H1 (cell line): ENCODE data around the gene TEKT4. TPM values are rescaled to one million over a fixed set of nuclear protein-coding genes. Genes with fewer than 3 reads are reported as not detected.

Experiments
- CTCF ChIA-PET: fragments of 300-600 bp; sonication (Branson Sonifier 250); formaldehyde crosslinking; loops from one replicate; lab custom pipeline; 2021; ENCODE audit not compliant: partially characterized antibody; lab: Charles Lee
- POLR2A ChIA-PET: fragments of 300-600 bp; sonication (Branson Sonifier 250); formaldehyde crosslinking; loops from one replicate; lab custom pipeline; 2021; ENCODE audit warnings: inconsistent platforms; ENCODE audit not compliant: partially characterized antibody; lab: Charles Lee
- DNase-seq, 2 experiments: peaks; one replicate each; pipeline versions ENCODE4 v3.0.0 to v3.0.0-alpha.2; 2010 to 2022; ENCODE audit warnings: low spot score in 2 of 2, low read depth in 1 of 2, mixed read lengths in 1 of 2
- FAIRE-seq: peaks from 2 replicates; lab custom pipeline; 2011; peaks lifted over from hg19 to GRCh38; lab: Jason Lieb, UNC
- H2AFZ ChIP-seq: 2 replicates; pipeline ENCODE4 v1.8.1; 2012; ENCODE audit warnings: low read length, inconsistent platforms
- H2AK5ac ChIP-seq: 2 replicates; pipeline ENCODE4 v1.6.1; 2013; ENCODE audit warnings: low read depth, low read length
- H2BK120ac ChIP-seq: replicated peaks from 2 replicates; pipeline ENCODE3; 2013; ENCODE audit warnings: low read depth, low read length, inconsistent platforms
- H2BK12ac ChIP-seq: 2 replicates; pipeline ENCODE4 v1.6.1; 2013; ENCODE audit warnings: low read depth, low read length
- H2BK15ac ChIP-seq: 2 replicates; pipeline ENCODE4 v1.6.1; 2013; ENCODE audit warnings: low read length
- H2BK20ac ChIP-seq: 2 replicates; pipeline ENCODE4 v1.6.1; 2013; ENCODE audit warnings: low read length
- H2BK5ac ChIP-seq: 2 replicates; pipeline ENCODE4 v1.6.1; 2013; ENCODE audit warnings: low read depth, low read length
- H3K14ac ChIP-seq: 2 replicates; pipeline ENCODE4 v1.6.1; 2013; ENCODE audit warnings: inconsistent platforms; ENCODE audit not compliant: insufficient read length
- H3K18ac ChIP-seq: 2 replicates; pipeline ENCODE4 v1.6.1; 2013; ENCODE audit warnings: low read length; ENCODE audit errors: extremely low read depth
- H3K23ac ChIP-seq: 2 replicates; pipeline ENCODE4 v1.6.1; 2013; ENCODE audit warnings: inconsistent platforms; ENCODE audit not compliant: insufficient read length
- H3K23me2 ChIP-seq: 2 replicates; pipeline ENCODE4 v1.6.1; 2013; ENCODE audit warnings: low read depth, low read length
- H3K27ac ChIP-seq: 2 replicates; pipeline ENCODE4 v1.6.1; 2011; ENCODE audit warnings: low read depth, low read length, inconsistent platforms
- H3K27me3 ChIP-seq, 4 experiments: replicated peaks in 1 of 4; 1 replicate in 1 of 4; 2 replicates in 3 of 4; pipeline versions ENCODE4 v1.6.1 to v1.8.1; 2011 to 2013; ENCODE audit warnings: low read length in 3 of 4, mild to moderate bottlenecking in 3 of 4, inconsistent platforms in 2 of 4, mixed read lengths in 2 of 4, moderate library complexity in 1 of 4; ENCODE audit not compliant: control insufficient read depth in 3 of 4, insufficient read depth in 3 of 4; ENCODE audit errors: extremely low read depth in 1 of 4
- H3K36me3 ChIP-seq, 4 experiments: 2 replicates each; pipeline versions ENCODE4 v1.6.1 to v1.8.1; 2011 to 2013; ENCODE audit warnings: mild to moderate bottlenecking in 4 of 4, low read length in 3 of 4, moderate library complexity in 2 of 4, control low read depth in 1 of 4, inconsistent platforms in 1 of 4; ENCODE audit not compliant: insufficient read depth in 4 of 4, control insufficient read depth in 2 of 4
- H3K4ac ChIP-seq: replicated peaks from 2 replicates; pipeline ENCODE3; 2013; ENCODE audit warnings: low read length, low read depth, mixed read lengths, inconsistent platforms; ENCODE audit not compliant: insufficient read length
- H3K4me1 ChIP-seq, 4 experiments: replicated peaks in 1 of 4; 1 replicate in 1 of 4; 2 replicates in 3 of 4; pipeline versions ENCODE4 v1.6.1 to v1.8.1; 2011 to 2013; ENCODE audit warnings: low read length in 3 of 4, inconsistent platforms in 2 of 4, mixed read lengths in 1 of 4; ENCODE audit not compliant: insufficient read depth in 4 of 4, control insufficient read depth in 3 of 4
- H3K4me2 ChIP-seq, 2 experiments: 2 replicates each; pipeline versions ENCODE4 v1.6.1 to v1.8.1; 2011 to 2013; ENCODE audit warnings: low read depth in 2 of 2, low read length in 2 of 2, control low read depth in 1 of 2, inconsistent platforms in 1 of 2, mild to moderate bottlenecking in 1 of 2; ENCODE audit not compliant: insufficient read depth in 1 of 2
- H3K4me3 ChIP-seq, 4 experiments: fragments of 200-600, 300-600 bp in 1 of 4; sonication (generic), shearing (Covaris generic), sonication (Bioruptor Twin) in 1 of 4; 2 replicates each; pipeline versions ENCODE4 v1.5.1 to v1.8.1; 2011 to 2016; ENCODE audit warnings: low read length in 4 of 4, low read depth in 3 of 4, control low read depth in 2 of 4, inconsistent platforms in 2 of 4, mild to moderate bottlenecking in 2 of 4, mixed read lengths in 1 of 4, moderate library complexity in 1 of 4; ENCODE audit not compliant: insufficient read depth in 2 of 4; ENCODE audit errors: extremely low read depth in 1 of 4
- H3K56ac ChIP-seq: replicated peaks from 2 replicates; pipeline ENCODE3; 2013; ENCODE audit warnings: low read depth, mild to moderate bottlenecking, mixed read lengths, low read length, inconsistent platforms; ENCODE audit not compliant: insufficient read length
- H3K79me1 ChIP-seq: 2 replicates; pipeline ENCODE4 v1.6.1; 2013; ENCODE audit warnings: low read depth, low read length, control low read depth
- H3K79me2 ChIP-seq, 2 experiments: 2 replicates each; pipeline versions ENCODE4 v1.6.1 to v1.8.1; 2012 to 2013; ENCODE audit warnings: low read length in 2 of 2, mild to moderate bottlenecking in 2 of 2, inconsistent platforms in 1 of 2; ENCODE audit not compliant: insufficient read depth in 2 of 2, control insufficient read depth in 1 of 2
- H3K9ac ChIP-seq, 4 experiments: replicated peaks in 1 of 4; 1 replicate in 1 of 4; 2 replicates in 3 of 4; pipeline versions ENCODE4 v1.6.1 to v1.8.1; 2011 to 2013; ENCODE audit warnings: low read depth in 3 of 4, low read length in 3 of 4, control low read depth in 2 of 4, mild to moderate bottlenecking in 2 of 4, moderate library complexity in 2 of 4, inconsistent platforms in 1 of 4; ENCODE audit errors: extremely low read depth in 1 of 4
- H3K9me3 ChIP-seq, 2 experiments: 2 replicates each; pipeline versions ENCODE4 v1.6.1 to v1.8.1; 2012 to 2013; ENCODE audit warnings: mild to moderate bottlenecking in 2 of 2, moderate library complexity in 2 of 2, control low read depth in 1 of 2, inconsistent platforms in 1 of 2, low read depth in 1 of 2, low read length in 1 of 2, mixed read lengths in 1 of 2; ENCODE audit not compliant: insufficient read depth in 2 of 2
- H4K20me1 ChIP-seq, 2 experiments: replicated peaks in 1 of 2; 2 replicates each; pipeline versions ENCODE3 to v1.8.1; 2011 to 2013; ENCODE audit warnings: inconsistent platforms in 2 of 2, low read length in 2 of 2, mild to moderate bottlenecking in 1 of 2; ENCODE audit not compliant: insufficient read depth in 2 of 2, control insufficient read depth in 1 of 2
- H4K5ac ChIP-seq: 2 replicates; pipeline ENCODE4 v1.6.1; 2013; ENCODE audit warnings: low read length, low read depth, mixed read lengths, inconsistent platforms; ENCODE audit not compliant: insufficient read length
- H4K8ac ChIP-seq: 2 replicates; pipeline ENCODE4 v1.8.0; 2013; ENCODE audit warnings: mild to moderate bottlenecking, moderate library complexity, low read length, inconsistent platforms; ENCODE audit not compliant: insufficient read depth; ENCODE audit errors: extremely low read depth
- H4K91ac ChIP-seq: replicated peaks from 2 replicates; pipeline ENCODE3; 2013; ENCODE audit warnings: low read length, mixed read lengths, inconsistent platforms; ENCODE audit not compliant: insufficient read length
- BRCA1 ChIP-seq: IDR thresholded peaks from 2 replicates; pipeline ENCODE4 v1.6.1; 2012; ENCODE audit warnings: low read depth, low read length, improper control_type of control experiment
- GABPA ChIP-seq: IDR thresholded peaks from 2 replicates; pipeline ENCODE4 v1.6.1; 2011; ENCODE audit warnings: mild to moderate bottlenecking, low read length, moderate library complexity, borderline replicate concordance; ENCODE audit not compliant: insufficient read depth
- RNF2 ChIP-seq: fragments of 200-900, 300-1000 bp; sonication (generic); IDR thresholded peaks from 2 replicates; pipeline ENCODE4 v1.7.1; 2016; ENCODE audit warnings: borderline replicate concordance, low read depth, mild to moderate bottlenecking, antibody characterized with exemption, low read length; ENCODE audit not compliant: poor library complexity, severe bottlenecking; ENCODE audit errors: missing control alignments
- YY1 ChIP-seq: IDR thresholded peaks from 2 replicates; pipeline ENCODE4 v1.6.1; 2011; ENCODE audit warnings: low read depth, mild to moderate bottlenecking, low read length
- WGBS, 2 experiments: shearing (Covaris generic) in 1 of 2; methylation state at CpG; one replicate each; pipeline versions ENCODE4 v1.1.6 to v1.1.7; 2013 to 2015; ENCODE audit warnings: low lambda C conversion rate in 2 of 2, mixed read lengths in 2 of 2, inconsistent platforms in 1 of 2, low coverage in 1 of 2, missing lambda C conversion rate in 1 of 2; ENCODE audit not compliant: insufficient replicate concordance in 2 of 2, insufficient coverage in 1 of 2, insufficient read length in 1 of 2; ENCODE audit errors: extremely low coverage in 1 of 2, missing lambda C conversion rate in 1 of 2; 5-methylcytosine and 5-hydroxymethylcytosine counted together
- polyA plus RNA-seq, 7 experiments: library from polyadenylated mRNA; depleted of rRNA in 3 of 7; stranded (reverse) in 5 of 7; unstranded in 2 of 7; fragments of >200 nt in 5 of 7; fragments of 200-250 nt in 2 of 7; gene quantifications; 1 replicate in 5 of 7; 2 replicates in 1 of 7; 4 replicates in 1 of 7; pipeline versions ENCODE4 v1.2.1 to v1.2.3, GENCODE V29; 2011 to 2013; ENCODE audit warnings: missing spikeins in 2 of 7, mixed read lengths in 2 of 7
- total RNA-seq: library from RNA; stranded (reverse); fragmentation: NEBNext Ultra II Directional; extraction: Animal tissue kit (Norgen Biotek cat#: 25700); gene quantifications from 2 replicates; pipeline ENCODE4 v1.2.1, GENCODE V29; 2021

The TEKT4 gene
- total and polyA plus RNA-seq, 2 of the 8 experiments (the other 6 are each of a cell fraction or from before 2014, with no cell fraction given), result not detected

DNA sequence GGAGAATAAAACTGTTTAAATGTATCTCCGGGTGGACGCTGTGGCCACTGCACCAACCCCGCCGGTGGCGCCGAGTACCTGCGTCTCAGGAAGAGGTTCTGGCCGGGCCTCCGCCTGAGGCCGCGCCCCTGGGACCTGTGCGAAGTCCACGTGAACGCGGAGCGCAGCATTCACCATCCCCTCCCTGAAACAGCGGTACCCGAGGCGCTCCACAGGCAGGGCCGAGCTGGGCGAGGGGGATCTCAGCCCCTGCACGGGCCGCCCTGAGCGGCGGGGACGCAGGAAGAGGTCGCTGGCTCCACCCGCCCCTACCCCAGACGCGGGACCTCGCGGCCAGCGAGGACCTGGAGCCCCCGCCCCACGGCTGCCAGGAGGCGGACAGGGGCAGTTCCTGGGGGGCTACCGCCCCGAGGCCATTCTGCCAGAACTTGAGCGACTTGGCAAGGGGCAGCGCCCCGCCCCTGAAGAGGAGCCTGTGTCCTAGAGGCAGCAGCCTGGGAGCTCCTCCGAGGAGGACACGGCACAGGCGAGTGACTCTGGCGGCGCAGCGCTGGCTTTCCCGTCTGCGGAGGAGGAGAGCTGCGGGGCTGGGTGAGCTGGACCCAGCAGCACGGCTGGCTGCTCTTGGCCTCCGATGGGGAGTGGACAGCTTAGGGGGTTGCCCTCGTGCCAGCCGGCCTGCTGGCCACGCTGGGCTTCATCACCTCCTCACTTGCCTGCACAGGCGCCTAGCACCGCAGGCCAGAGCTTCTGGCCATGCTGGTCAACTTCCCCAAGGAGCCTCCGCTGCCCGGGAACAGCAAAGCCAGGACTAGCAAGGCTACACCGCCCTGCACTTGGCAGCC lies 9.7 kb upstream of the TEKT4 start:
- TF ChIP-seq BRCA1 (no peak), RNF2 (no peak), YY1 (no peak), GABPA (no peak)
- H3K23ac ChIP-seq, result no peak overlapping the region
- H2BK20ac ChIP-seq, result no peak overlapping the region
- no peak overlapping the region for H3K27ac ChIP-seq
- no peak overlapping the region for H2BK12ac ChIP-seq
- H4K5ac ChIP-seq, result no peak overlapping the region
- H3K27me3 ChIP-seq, result peaks cover 0 to 2% (median 0%) of the 10 kb centered on the region in 4 experiments; a peak in 1 of 7 replicates
- WGBS, 2 experiments, result 93% methylated on average over 24 of the region's 60 CpGs; no CpG with 5 or more reads in 1 of the 2 experiments
- no peak overlapping the region; the same call in 1 of the 2 replicates for H4K8ac ChIP-seq
- no peak overlapping the region for H3K18ac ChIP-seq
- no peaks in the 10 kb centered on the region for H3K79me1 ChIP-seq
- CTCF ChIA-PET, result no interaction called here
- H3K9ac ChIP-seq, result no peak overlapping the region
- H3K4me2 ChIP-seq, result no peak overlapping the region
- H2BK5ac ChIP-seq, result no peak overlapping the region
- H3K36me3 ChIP-seq, result peaks cover 0 to 8% (median 0%) of the 10 kb centered on the region in 4 experiments; a peak in 1 of 8 replicates
- DNase-seq, result peak in 1 of 2 experiments; percentile 73
- H3K9me3 ChIP-seq, result peaks cover 26 to 57% of the 10 kb centered on the region in 2 experiments; a peak in 3 of 4 replicates
- no peak overlapping the region for H3K4ac ChIP-seq
- H3K4me3 ChIP-seq, result no peak overlapping the region
- no peaks in the 10 kb centered on the region for H4K20me1 ChIP-seq
- H2AFZ ChIP-seq, result no peak overlapping the region
- H2BK120ac ChIP-seq, result no peak overlapping the region
- FAIRE-seq, result no peak
- H3K79me2 ChIP-seq, result no peaks in the 10 kb centered on the region
- H3K14ac ChIP-seq, result no peak overlapping the region
- no peak overlapping the region for H4K91ac ChIP-seq
- H3K56ac ChIP-seq, result no peak overlapping the region
- no peaks in the 10 kb centered on the region; a peak in 1 of 7 replicates for H3K4me1 ChIP-seq
- no peak overlapping the region for H2AK5ac ChIP-seq
- POLR2A ChIA-PET, result no interaction called here
- no peak overlapping the region for H2BK15ac ChIP-seq
- peaks cover 2% of the 10 kb centered on the region; the same call in 1 of the 2 replicates for H3K23me2 ChIP-seq
